Measurements from ENCODE around the gene FGD5.
A peak's percentile ranks its signal among the peaks of the same experiment; 100 is the strongest.

The FGD5 gene

DNA sequence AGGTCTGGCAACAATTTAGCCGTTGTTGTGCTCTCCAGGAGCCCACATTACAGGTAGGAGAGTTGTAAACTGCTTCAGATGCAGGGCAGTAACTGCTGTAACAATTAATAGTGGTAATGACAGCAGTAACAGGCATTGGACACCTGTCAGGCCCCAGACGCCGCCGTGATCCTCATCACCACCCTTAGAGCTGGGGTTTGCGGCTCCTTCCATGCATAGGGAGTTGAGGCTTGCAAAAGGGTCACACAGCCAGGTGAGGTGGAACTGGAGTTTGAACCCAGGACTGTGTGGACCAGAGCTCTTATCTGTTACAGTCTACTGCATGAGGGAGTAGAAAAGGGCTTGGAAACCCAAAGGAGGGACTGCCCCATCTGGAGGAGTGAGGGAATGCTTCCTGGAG is 101.8 kb downstream of the FGD5 start:
- Histone ChIP-seq H3K4me3 (replicated peaks; ENCODE audit: low read depth, low read length) (no peak overlapping the region), H3K36me3 (ENCODE audit: control insufficient read depth, insufficient read depth, low read length) (no peaks in the 10 kb centered on the region), H3K27me3 (replicated peaks; ENCODE audit: control insufficient read depth, insufficient read depth, low read length) (no peaks in the 10 kb centered on the region; the same call in none of the 2 replicates)
- no peak for DNase-seq (ENCODE audit: extremely low read depth, insufficient read length)
- TF ChIP-seq, protein P1, sequence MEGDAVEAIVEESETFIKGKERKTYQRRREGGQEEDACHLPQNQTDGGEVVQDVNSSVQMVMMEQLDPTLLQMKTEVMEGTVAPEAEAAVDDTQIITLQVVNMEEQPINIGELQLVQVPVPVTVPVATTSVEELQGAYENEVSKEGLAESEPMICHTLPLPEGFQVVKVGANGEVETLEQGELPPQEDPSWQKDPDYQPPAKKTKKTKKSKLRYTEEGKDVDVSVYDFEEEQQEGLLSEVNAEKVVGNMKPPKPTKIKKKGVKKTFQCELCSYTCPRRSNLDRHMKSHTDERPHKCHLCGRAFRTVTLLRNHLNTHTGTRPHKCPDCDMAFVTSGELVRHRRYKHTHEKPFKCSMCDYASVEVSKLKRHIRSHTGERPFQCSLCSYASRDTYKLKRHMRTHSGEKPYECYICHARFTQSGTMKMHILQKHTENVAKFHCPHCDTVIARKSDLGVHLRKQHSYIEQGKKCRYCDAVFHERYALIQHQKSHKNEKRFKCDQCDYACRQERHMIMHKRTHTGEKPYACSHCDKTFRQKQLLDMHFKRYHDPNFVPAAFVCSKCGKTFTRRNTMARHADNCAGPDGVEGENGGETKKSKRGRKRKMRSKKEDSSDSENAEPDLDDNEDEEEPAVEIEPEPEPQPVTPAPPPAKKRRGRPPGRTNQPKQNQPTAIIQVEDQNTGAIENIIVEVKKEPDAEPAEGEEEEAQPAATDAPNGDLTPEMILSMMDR (IDR thresholded peaks at IDR 0.05; ENCODE audit: insufficient read depth, low read length, poor library complexity, severe bottlenecking): no peak

DNA sequence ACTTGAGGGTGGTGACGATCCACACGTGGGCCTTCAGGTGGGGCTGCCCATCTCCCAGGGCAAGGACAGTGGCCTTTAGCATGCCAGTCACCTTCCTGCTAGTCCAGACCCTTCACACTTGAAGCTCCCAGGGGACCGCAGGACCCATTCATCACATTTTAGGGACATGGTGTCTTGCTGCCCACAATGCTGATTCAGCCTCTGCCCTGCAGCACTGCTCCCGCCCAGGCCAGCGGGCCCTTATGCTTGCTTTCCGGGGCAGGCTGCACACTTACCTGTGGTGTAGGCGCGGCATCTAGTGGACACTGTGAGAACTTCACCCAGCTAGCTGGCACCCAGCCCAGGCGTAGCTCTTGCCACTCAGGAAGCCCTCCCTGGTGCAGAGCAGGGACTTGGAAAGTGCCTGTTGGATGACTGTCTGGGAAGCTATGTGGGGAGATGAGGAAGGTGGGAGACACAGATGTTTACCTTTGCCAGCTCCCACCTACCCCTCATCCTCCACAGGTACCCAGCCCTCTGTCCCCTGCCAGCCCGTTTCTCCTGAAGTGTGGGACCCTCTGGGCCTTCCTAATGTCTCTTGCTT is 102.4 kb downstream of the FGD5 start:
- Histone ChIP-seq H3K4me3 (replicated peaks; ENCODE audit: low read depth, low read length) (no peak overlapping the region), H3K27me3 (replicated peaks; ENCODE audit: control insufficient read depth, insufficient read depth, low read length) (no peaks in the 10 kb centered on the region; the same call in none of the 2 replicates), H3K36me3 (ENCODE audit: control insufficient read depth, insufficient read depth, low read length) (no peaks in the 10 kb centered on the region)
- peak; percentile 67 for DNase-seq (ENCODE audit: extremely low read depth, insufficient read length)
- TF ChIP-seq, protein P1 (IDR thresholded peaks at IDR 0.05; ENCODE audit: insufficient read depth, low read length, poor library complexity, severe bottlenecking): peak; percentile 97

DNA sequence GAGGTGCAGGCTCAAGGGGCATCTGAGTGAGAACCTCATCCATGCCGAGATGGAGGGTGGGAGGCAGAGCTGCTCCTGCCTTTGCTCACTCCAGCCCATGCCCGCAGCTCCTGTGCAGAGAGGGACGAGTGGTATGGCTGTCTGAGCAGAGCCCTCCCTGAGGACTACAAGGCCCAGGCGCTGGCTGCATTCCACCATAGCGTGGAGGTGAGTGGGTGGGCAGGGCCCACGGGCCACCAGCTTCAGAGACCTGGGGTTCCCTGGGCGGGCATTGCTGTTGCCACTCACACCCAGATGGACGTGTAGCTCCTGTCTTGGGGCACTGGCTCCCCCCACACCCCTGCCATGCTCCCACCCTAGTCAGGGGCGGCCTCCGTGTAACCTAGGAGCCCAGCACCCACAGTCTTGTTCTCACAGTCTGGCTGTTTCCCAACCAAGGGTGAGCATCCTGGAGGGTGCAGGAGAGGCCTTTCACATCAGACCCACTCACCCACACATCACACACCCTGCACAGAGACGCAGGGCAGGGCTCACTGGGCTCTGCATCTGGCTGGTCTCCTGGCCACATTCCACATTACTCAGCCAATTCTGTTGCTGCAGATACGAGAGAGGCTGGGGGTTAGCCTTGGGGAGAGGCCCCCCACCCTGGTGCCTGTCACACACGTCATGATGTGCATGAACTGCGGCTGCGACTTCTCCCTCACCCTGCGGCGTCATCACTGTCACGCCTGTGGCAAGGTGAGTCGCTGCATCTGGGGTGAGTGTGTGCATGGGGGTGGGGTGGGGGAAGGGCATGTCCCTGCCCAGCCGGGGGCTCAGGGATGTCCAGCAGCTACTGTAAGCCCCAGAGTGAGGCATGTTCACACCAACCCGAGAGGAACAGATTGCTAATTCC is 103.3 kb downstream of the FGD5 start:
- no peak for DNase-seq (ENCODE audit: extremely low read depth, insufficient read length)
- Histone ChIP-seq H3K36me3 (ENCODE audit: control insufficient read depth, insufficient read depth, low read length) (no peaks in the 10 kb centered on the region), H3K4me3 (replicated peaks; ENCODE audit: low read depth, low read length) (no peak overlapping the region), H3K27me3 (replicated peaks; ENCODE audit: control insufficient read depth, insufficient read depth, low read length) (no peaks in the 10 kb centered on the region; the same call in none of the 2 replicates)
- TF ChIP-seq, protein P1 (IDR thresholded peaks at IDR 0.05; ENCODE audit: insufficient read depth, low read length, poor library complexity, severe bottlenecking): no peak

DNA sequence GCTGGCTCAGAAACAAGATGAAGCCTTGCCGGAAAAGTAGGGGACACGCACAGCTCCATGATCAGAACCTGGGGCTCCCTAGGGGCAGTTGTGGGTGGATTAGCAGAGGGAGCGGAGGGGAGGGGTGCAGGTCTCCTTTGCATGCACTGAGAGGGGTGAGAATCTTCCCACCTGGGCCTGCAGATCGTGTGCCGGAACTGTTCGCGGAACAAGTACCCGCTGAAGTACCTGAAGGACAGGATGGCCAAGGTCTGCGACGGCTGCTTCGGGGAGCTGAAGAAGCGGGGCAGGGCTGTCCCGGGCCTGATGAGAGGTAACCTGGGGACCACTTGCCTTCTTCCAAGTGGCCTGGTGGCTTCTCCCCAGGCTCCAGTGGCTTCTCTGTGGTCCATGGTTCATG is 104.1 kb downstream of the FGD5 start:
- TF ChIP-seq, protein P1 (IDR thresholded peaks at IDR 0.05; ENCODE audit: insufficient read depth, low read length, poor library complexity, severe bottlenecking): no peak
- Histone ChIP-seq H3K36me3 (ENCODE audit: control insufficient read depth, insufficient read depth, low read length) (no peaks in the 10 kb centered on the region), H3K4me3 (replicated peaks; ENCODE audit: low read depth, low read length) (no peak overlapping the region), H3K27me3 (replicated peaks; ENCODE audit: control insufficient read depth, insufficient read depth, low read length) (no peaks in the 10 kb centered on the region; the same call in none of the 2 replicates)
- no peak for DNase-seq (ENCODE audit: extremely low read depth, insufficient read length)

DNA sequence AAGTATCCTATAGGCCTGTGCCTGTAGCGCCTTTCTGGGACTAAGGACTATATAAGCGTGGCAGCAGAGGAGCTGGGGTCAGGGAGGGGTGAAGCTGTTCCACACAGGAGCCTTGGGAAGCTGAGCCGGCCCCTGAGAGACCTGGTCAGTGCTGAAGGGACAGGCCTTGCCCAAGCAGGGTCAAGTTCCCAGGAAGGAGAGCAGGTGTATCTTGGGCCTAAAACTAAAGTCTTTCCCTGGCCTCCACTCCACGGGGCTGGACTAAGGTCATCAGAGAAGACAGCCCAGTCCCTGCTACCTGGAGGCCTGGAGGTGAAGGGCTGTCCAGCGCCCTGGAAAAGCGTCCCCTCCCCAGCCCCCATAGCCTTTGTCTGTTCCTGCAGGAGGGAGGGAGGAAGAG is 104.7 kb downstream of the FGD5 start:
- DNase-seq (ENCODE audit: extremely low read depth, insufficient read length): no peak
- Histone ChIP-seq H3K36me3 (ENCODE audit: control insufficient read depth, insufficient read depth, low read length) (no peaks in the 10 kb centered on the region), H3K4me3 (replicated peaks; ENCODE audit: low read depth, low read length) (no peak overlapping the region), H3K27me3 (replicated peaks; ENCODE audit: control insufficient read depth, insufficient read depth, low read length) (no peaks in the 10 kb centered on the region; the same call in none of the 2 replicates)
- TF ChIP-seq, protein P1 (IDR thresholded peaks at IDR 0.05; ENCODE audit: insufficient read depth, low read length, poor library complexity, severe bottlenecking): no peak

All from GM06990 (cell line).